HepG2 (cell line): ENCODE data around the gene KLHL12. TPM values are rescaled to one million over a fixed set of nuclear protein-coding genes. Genes with fewer than 3 reads are reported as not detected.

Experiments used
- AFF4 ChIP-seq: sonication (generic); formaldehyde crosslinking; IDR thresholded peaks from 2 replicates; pipeline ENCODE4 v1.4.0; 2020; ENCODE audit warnings: missing genetic modification reagents
- CEBPG ChIP-seq: IDR thresholded peaks from 2 replicates; pipeline ENCODE4 v1.6.1; 2016
- FIP1L1 ChIP-seq: fragments of 200-400 bp; formaldehyde crosslinking; IDR thresholded peaks from 2 replicates; pipeline ENCODE4 v1.6.1; 2018; ENCODE audit warnings: low read depth, mild to moderate bottlenecking, low read length, moderate library complexity, borderline replicate concordance; ENCODE audit not compliant: insufficient read depth
- HOXA7 ChIP-seq: sonication (generic); formaldehyde crosslinking; IDR thresholded peaks from 2 replicates; pipeline ENCODE4 v1.8.1; 2022; ENCODE audit warnings: mild to moderate bottlenecking, missing genetic modification reagents, moderate library complexity
- NFKBIZ ChIP-seq: IDR thresholded peaks from 2 replicates; pipeline ENCODE4 v1.6.1; 2018; ENCODE audit warnings: missing genetic modification reagents, missing compliant biosample characterization
- ONECUT2 ChIP-seq: sonication (generic); formaldehyde crosslinking; IDR thresholded peaks from 2 replicates; pipeline ENCODE4 v1.4.0; 2020; ENCODE audit warnings: missing genetic modification reagents
- RAD21 ChIP-seq: fragments of 450-650 bp; formaldehyde crosslinking; IDR thresholded peaks from 2 replicates; pipeline ENCODE4 v1.5.0; 2020; ENCODE audit warnings: mild to moderate bottlenecking
- RFX3 ChIP-seq: IDR thresholded peaks from 2 replicates; pipeline ENCODE4 v1.6.1; 2016; ENCODE audit warnings: missing biosample characterization, missing genetic modification reagents
- SNAI1 ChIP-seq: sonication (generic); formaldehyde crosslinking; IDR thresholded peaks from 2 replicates; pipeline ENCODE4 v1.5.0; 2020; ENCODE audit warnings: mild to moderate bottlenecking, missing genetic modification reagents, borderline replicate concordance
- TAF15 ChIP-seq: fragments of 200-400 bp; formaldehyde crosslinking; IDR thresholded peaks from one replicate; pipeline ENCODE4 v1.6.1; 2018; ENCODE audit warnings: mild to moderate bottlenecking, low read depth, low read length; ENCODE audit not compliant: poor library complexity, severe bottlenecking
- ZGPAT ChIP-seq: IDR thresholded peaks from 2 replicates; pipeline ENCODE4 v1.6.1; 2016; ENCODE audit warnings: mild to moderate bottlenecking
- ZNF234 ChIP-seq: sonication (generic); formaldehyde crosslinking; conservative IDR thresholded peaks from 2 replicates; pipeline ENCODE4 v1.5.1; 2020; ENCODE audit warnings: mild to moderate bottlenecking, missing genetic modification reagents
- ZNF263 ChIP-seq: sonication (generic); formaldehyde crosslinking; IDR thresholded peaks from 2 replicates; pipeline ENCODE4 v1.4.0; 2020; ENCODE audit warnings: missing genetic modification reagents
- polyA plus RNA-seq, 8 experiments: library from polyadenylated mRNA; depleted of rRNA in 3 of 8; stranded (reverse) in 7 of 8; unstranded in 1 of 8; fragments of >200 nt; fragmentation: Illumina TruSeq in 4 of 8; extraction: Trizol in 4 of 8; gene quantifications; 2 replicates each; pipeline versions ENCODE4 v1.2.1 to v1.2.3, GENCODE V29; 2011 to 2016; ENCODE audit warnings: low read depth in 4 of 8, missing spikeins in 1 of 8, mixed read lengths in 1 of 8; ENCODE audit not compliant: insufficient read depth in 1 of 8
- total RNA-seq, 5 experiments: library from RNA; depleted of rRNA; stranded (reverse); fragments of >200 nt; fragmentation: Illumina TruSeq; extraction: Trizol; gene quantifications; 2 replicates each; pipeline ENCODE4 v1.2.3, GENCODE V29; 2016; ENCODE audit warnings: low read depth in 1 of 5
- TF ChIP-seq, protein P1 (sequence below), 2 experiments: sonication (generic) in 1 of 2; formaldehyde crosslinking in 1 of 2; IDR thresholded peaks; 2 replicates each; pipeline versions ENCODE4 v1.4.0 to v1.6.1; 2016 to 2020; ENCODE audit warnings: borderline replicate concordance in 1 of 2, low read depth in 1 of 2, mild to moderate bottlenecking in 1 of 2, missing genetic modification reagents in 1 of 2
- TF ChIP-seq, protein P2 (sequence below): sonication (generic); formaldehyde crosslinking; IDR thresholded peaks from 2 replicates; pipeline ENCODE4 v1.5.1; 2020; ENCODE audit warnings: missing genetic modification reagents, mild to moderate bottlenecking, borderline replicate concordance

Gene KLHL12
- total and polyA plus RNA-seq, 2 of the 13 experiments (the other 11 are each of a cell fraction or from before 2014, with no cell fraction given): 19.2 to 25.2 TPM

- TF ChIP-seq AFF4 (CRISPR knock-in tag) (no peak), CEBPG (CRISPR knock-in tag) (peak; percentile 74), FIP1L1 (no peak), NFKBIZ (no peak), ZNF263 (CRISPR knock-in tag) (peak; percentile 32; the same call in 1 of the 2 replicates), ZNF234 (CRISPR knock-in tag) (no peak), ZGPAT (CRISPR knock-in tag) (no peak), RFX3 (CRISPR knock-in tag) (no peak), RAD21 (CRISPR knock-in tag) (0 out of 2 replicates have a peak, but pooled peaks have one; percentile 6), HOXA7 (no peak), ONECUT2 (CRISPR knock-in tag) (no peak), SNAI1 (CRISPR knock-in tag) (no peak), TAF15 (peak; percentile 4)
- TF ChIP-seq, protein P1, sequence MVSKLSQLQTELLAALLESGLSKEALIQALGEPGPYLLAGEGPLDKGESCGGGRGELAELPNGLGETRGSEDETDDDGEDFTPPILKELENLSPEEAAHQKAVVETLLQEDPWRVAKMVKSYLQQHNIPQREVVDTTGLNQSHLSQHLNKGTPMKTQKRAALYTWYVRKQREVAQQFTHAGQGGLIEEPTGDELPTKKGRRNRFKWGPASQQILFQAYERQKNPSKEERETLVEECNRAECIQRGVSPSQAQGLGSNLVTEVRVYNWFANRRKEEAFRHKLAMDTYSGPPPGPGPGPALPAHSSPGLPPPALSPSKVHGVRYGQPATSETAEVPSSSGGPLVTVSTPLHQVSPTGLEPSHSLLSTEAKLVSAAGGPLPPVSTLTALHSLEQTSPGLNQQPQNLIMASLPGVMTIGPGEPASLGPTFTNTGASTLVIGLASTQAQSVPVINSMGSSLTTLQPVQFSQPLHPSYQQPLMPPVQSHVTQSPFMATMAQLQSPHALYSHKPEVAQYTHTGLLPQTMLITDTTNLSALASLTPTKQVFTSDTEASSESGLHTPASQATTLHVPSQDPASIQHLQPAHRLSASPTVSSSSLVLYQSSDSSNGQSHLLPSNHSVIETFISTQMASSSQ (IDR thresholded peaks at IDR 0.05; ENCODE audit: low read depth): no peak
- TF ChIP-seq, protein P1 (CRISPR knock-in tag; IDR thresholded peaks at IDR 0.05; ENCODE audit: borderline replicate concordance): no peak
- TF ChIP-seq, protein P2, sequence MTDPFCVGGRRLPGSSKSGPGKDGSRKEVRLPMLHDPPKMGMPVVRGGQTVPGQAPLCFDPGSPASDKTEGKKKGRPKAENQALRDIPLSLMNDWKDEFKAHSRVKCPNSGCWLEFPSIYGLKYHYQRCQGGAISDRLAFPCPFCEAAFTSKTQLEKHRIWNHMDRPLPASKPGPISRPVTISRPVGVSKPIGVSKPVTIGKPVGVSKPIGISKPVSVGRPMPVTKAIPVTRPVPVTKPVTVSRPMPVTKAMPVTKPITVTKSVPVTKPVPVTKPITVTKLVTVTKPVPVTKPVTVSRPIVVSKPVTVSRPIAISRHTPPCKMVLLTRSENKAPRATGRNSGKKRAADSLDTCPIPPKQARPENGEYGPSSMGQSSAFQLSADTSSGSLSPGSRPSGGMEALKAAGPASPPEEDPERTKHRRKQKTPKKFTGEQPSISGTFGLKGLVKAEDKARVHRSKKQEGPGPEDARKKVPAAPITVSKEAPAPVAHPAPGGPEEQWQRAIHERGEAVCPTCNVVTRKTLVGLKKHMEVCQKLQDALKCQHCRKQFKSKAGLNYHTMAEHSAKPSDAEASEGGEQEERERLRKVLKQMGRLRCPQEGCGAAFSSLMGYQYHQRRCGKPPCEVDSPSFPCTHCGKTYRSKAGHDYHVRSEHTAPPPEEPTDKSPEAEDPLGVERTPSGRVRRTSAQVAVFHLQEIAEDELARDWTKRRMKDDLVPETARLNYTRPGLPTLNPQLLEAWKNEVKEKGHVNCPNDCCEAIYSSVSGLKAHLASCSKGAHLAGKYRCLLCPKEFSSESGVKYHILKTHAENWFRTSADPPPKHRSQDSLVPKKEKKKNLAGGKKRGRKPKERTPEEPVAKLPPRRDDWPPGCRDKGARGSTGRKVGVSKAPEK: no peak
These were observed 65.5 kb downstream of the KLHL12 start (continued) for GRCh38 chr1:202861420-202862132.
